GM19025 (cell line): ENCODE measurements around the gene IGSF9.

Source experiments
- ATAC-seq: cut with Tn5 transposase; IDR thresholded peaks from one replicate; pipeline ENCODE4 v1.9.1; 2021; ENCODE audit warnings: mild to moderate bottlenecking, low read depth, moderate library complexity; ENCODE audit not compliant: unreplicated experiment

IGSF9 gene

GRCh38 chr1:159933347-159933746 lies 12.1 kb downstream of the IGSF9 start:
- ATAC-seq = no peak

GRCh38 chr1:159932296-159933285 lies 12.8 kb downstream of the IGSF9 start:
- no peak for ATAC-seq

GRCh38 chr1:159931795-159932173 lies 13.6 kb downstream of the IGSF9 start:
- ATAC-seq = no peak

- no peak for ATAC-seq
Observed at GRCh38 chr1:159931101-159931794, 14.2 kb downstream of the IGSF9 start.

GRCh38 chr1:159930634-159931033 lies 14.8 kb downstream of the IGSF9 start:
- ATAC-seq = no peak

- ATAC-seq = no peak
Observed at GRCh38 chr1:159930216-159930615, 15.2 kb downstream of the IGSF9 start.

GRCh38 chr1:159929155-159930051 lies 16.0 kb downstream of the IGSF9 start:
- no peak for ATAC-seq

- no peak for ATAC-seq
Observed at GRCh38 chr1:159928491-159929050, 16.8 kb downstream of the IGSF9 start.

- no peak for ATAC-seq
Observed at GRCh38 chr1:159927849-159928431, 17.5 kb downstream of the IGSF9 start.

GRCh38 chr1:159927211-159927848 lies 18.1 kb downstream of the IGSF9 start:
- no peak for ATAC-seq

GRCh38 chr1:159925719-159926078 lies 19.7 kb downstream of the IGSF9 start:
- peak; percentile 1 for ATAC-seq

GRCh38 chr1:159924791-159925718 lies 20.4 kb downstream of the IGSF9 start, which contains the start of gene TAGLN2:
TAGLN2 (minus strand) TSS chr1:159925507; CDS start chr1:159920509, 4,998 bp downstream.
- ATAC-seq = peak; percentile 62

- no peak for ATAC-seq
Observed at GRCh38 chr1:159924025-159924790, 21.2 kb downstream of the IGSF9 start.

- peak; percentile 18 for ATAC-seq
Observed at GRCh38 chr1:159923203-159924024, 22.0 kb downstream of the IGSF9 start.

- no peak for ATAC-seq
Observed at GRCh38 chr1:159922511-159923202, 22.8 kb downstream of the IGSF9 start.
